Uterus (tissue), 4 donors: ENCODE measurements around the gene MS4A10. TPM values are rescaled to one million over a fixed set of nuclear protein-coding genes. Genes with fewer than 3 reads are reported as not detected.

Experiments used
- DNase-seq, 2 donors: peaks; one replicate each; pipeline ENCODE4 v3.0.0-alpha.2; 2019 to 2020
- H3K27ac ChIP-seq, 2 donors: fragments of 200-600 bp; sonication (generic); 1 replicate in 1 of 2; 2 replicates in 1 of 2; pipeline ENCODE4 v1.5.1; 2016 to 2018
- H3K27me3 ChIP-seq, 2 donors: fragments of 200-600 bp; sonication (generic); one replicate each; pipeline ENCODE4 v1.5.1; 2018 to 2019; ENCODE audit warnings: control low read depth in 1 of 2
- H3K36me3 ChIP-seq, 2 donors: fragments of 200-600 bp; sonication (generic); one replicate each; pipeline ENCODE4 v1.5.1; 2019; ENCODE audit warnings: control low read depth in 1 of 2
- H3K4me1 ChIP-seq, 2 donors: fragments of 200-600 bp; sonication (generic); one replicate each; pipeline ENCODE4 v1.5.1; 2018 to 2019; ENCODE audit warnings: control low read depth in 1 of 2
- H3K4me3 ChIP-seq, 2 donors: fragments of 200-600 bp; sonication (generic); 1 replicate in 1 of 2; 2 replicates in 1 of 2; pipeline ENCODE4 v1.5.1; 2018 to 2019; ENCODE audit warnings: mild to moderate bottlenecking in 1 of 2
- H3K9me3 ChIP-seq, 2 donors: fragments of 200-600 bp; sonication (generic); one replicate each; pipeline ENCODE4 v1.5.1; 2019; ENCODE audit warnings: control low read depth in 1 of 2
- CTCF ChIP-seq, 4 experiments: fragments of 200-600 bp in 2 of 4; fragments of 450-650 bp in 2 of 4; sonication (generic) in 2 of 4; IDR thresholded peaks; one replicate each; pipeline ENCODE4 v1.5.1; 2016 to 2019; ENCODE audit warnings: antibody characterized with exemption in 4 of 4, mild to moderate bottlenecking in 2 of 4, moderate library complexity in 1 of 4
- POLR2A ChIP-seq, 2 donors: fragments of 450-650 bp; IDR thresholded peaks; one replicate each; pipeline ENCODE4 v1.6.1; 2016; ENCODE audit warnings: antibody characterized with exemption in 2 of 2, mild to moderate bottlenecking in 1 of 2, moderate library complexity in 1 of 2
- intact Hi-C: fragments of 100-400 bp; cut with DNase I; formaldehyde crosslinking; loops from one replicate; pipeline ENCODE4 v1.15.1; 2023; ENCODE audit warnings: low total_unique reads
- total RNA-seq, 4 donors: library from RNA; depleted of rRNA in 3 of 4; stranded (reverse); fragments of >200 nt in 3 of 4; gene quantifications; one replicate each; pipeline versions ENCODE4 v1.1.0 to v1.2.4, GENCODE V29; 2014 to 2023
- donor health status: DM: yes; HTN: yes; CAD: no.

MS4A10 gene
- total RNA-seq, 4 donors from 2014 or later: not detected

GRCh38 chr11:60769811-60770210 is 15.3 kb upstream of the MS4A10 start:
- intact Hi-C loops: no loop called here
- no peak for DNase-seq

GRCh38 chr11:60771146-60771545 is 14.0 kb upstream of the MS4A10 start:
- TF ChIP-seq CTCF (IDR thresholded peaks at IDR 0.05): no peak
- no peak for TF ChIP-seq POLR2A (IDR thresholded peaks at IDR 0.05)
- Histone ChIP-seq H3K27me3 (no peaks in the 10 kb centered on the region), H3K27ac (no peak overlapping the region), H3K4me1 (no peaks in the 10 kb centered on the region), H3K36me3 (no peaks in the 10 kb centered on the region), H3K9me3 (no peaks in the 10 kb centered on the region), H3K4me3 (no peak overlapping the region)
- intact Hi-C loops: no loop called here
- no peak for DNase-seq

More at GRCh38 chr11:60769811-60770210, 15.3 kb upstream of the MS4A10 start:
- no peaks in the 10 kb centered on the region for H3K4me1 ChIP-seq
- H3K36me3 ChIP-seq: no peaks in the 10 kb centered on the region
- H3K4me3 ChIP-seq: no peak overlapping the region
- no peaks in the 10 kb centered on the region for H3K9me3 ChIP-seq
- TF ChIP-seq CTCF (IDR thresholded peaks at IDR 0.05): no peak
- no peak for TF ChIP-seq POLR2A (IDR thresholded peaks at IDR 0.05)
- H3K27ac ChIP-seq: no peak overlapping the region
- H3K27me3 ChIP-seq: no peaks in the 10 kb centered on the region

DNA sequence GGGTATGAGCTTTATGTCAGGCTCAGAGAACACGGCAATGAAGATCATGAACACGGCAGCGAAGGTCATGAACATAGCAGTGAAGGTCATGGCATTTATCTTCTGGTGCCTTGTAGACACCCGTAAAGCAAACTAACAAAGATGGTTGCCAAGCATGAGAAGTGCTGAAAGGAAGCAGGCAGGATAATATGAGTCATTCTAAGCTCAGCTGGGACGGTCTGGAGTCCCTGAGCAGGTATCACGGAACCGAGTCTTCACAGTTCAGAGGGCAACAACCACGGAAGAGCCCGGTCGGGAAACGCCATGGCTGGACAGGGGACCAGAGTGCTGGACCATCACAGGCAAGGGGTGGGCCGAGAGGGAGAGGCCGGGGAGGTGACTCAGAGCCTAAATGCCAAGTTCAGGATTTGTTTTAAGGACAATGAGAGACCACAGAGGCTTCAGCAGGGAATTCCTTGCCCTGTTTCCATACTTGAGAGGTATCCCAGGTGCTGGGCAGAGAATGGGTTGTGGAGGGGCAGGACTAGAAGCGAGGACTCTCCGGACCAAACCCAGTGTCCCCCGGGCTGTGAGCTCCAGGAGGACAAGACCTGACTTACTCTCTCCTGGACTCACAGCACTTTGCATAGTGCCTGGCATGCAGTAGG is 13.1 kb upstream of the MS4A10 start:
- no peak overlapping the region for H3K27ac ChIP-seq
- no peaks in the 10 kb centered on the region for H3K4me1 ChIP-seq
- H3K36me3 ChIP-seq: no peaks in the 10 kb centered on the region
- no peak overlapping the region for H3K4me3 ChIP-seq
- H3K27me3 ChIP-seq: no peaks in the 10 kb centered on the region
- H3K9me3 ChIP-seq: no peaks in the 10 kb centered on the region
- TF ChIP-seq CTCF (IDR thresholded peaks at IDR 0.05) (no peak), POLR2A (IDR thresholded peaks at IDR 0.05) (no peak)
- DNase-seq: no peak
- intact Hi-C loops: no loop called here

DNA sequence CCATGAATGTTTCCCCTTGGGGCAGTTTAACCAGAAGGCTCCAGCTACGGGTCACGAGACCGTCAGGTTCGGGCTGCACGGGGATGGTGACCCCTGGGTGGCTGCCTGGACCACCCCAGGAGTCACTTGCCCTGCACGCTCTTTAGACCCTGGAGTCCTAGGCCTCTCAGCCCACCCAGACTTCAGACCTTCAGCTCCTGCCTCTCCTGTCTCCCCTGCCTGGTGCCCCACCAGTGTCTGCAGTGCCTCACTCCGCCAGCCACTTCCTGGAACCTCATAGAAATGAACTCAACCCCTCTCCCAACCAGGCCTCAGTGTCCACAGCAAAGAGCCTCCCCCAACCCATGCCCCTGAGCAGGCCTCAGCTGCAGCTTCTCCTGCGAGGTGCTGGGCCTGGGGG is 12.5 kb upstream of the MS4A10 start:
- TF ChIP-seq POLR2A (IDR thresholded peaks at IDR 0.05) (no peak), CTCF (IDR thresholded peaks at IDR 0.05) (no peak)
- Histone ChIP-seq H3K36me3 (no peaks in the 10 kb centered on the region), H3K27ac (no peak overlapping the region), H3K27me3 (no peaks in the 10 kb centered on the region), H3K4me1 (no peaks in the 10 kb centered on the region), H3K9me3 (no peaks in the 10 kb centered on the region), H3K4me3 (no peak overlapping the region)
- intact Hi-C loops: no loop called here
- DNase-seq: no peak

DNA sequence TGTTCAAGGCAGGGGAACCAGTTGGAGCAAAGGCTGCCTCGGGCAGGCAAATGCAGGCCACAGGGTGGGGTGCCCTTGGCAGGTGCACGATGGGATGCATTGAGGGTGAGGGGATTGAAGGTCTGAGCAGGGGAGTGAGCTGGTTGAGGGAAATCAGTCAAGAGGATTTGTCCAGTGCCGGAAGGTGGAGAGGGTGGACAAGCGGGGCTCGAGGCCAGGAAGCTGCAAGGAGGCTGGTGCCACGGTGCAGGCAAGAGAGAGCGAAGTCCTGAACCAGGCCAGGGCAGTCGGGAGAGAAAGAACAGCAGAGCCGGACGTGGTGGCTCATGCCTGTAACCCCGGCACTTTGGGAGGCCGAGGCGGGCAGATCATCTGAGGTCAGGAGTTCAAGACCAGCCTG is 10.4 kb upstream of the MS4A10 start:
- Histone ChIP-seq H3K9me3 (no peaks in the 10 kb centered on the region), H3K4me3 (no peak overlapping the region), H3K4me1 (no peaks in the 10 kb centered on the region), H3K36me3 (no peaks in the 10 kb centered on the region), H3K27ac (no peak overlapping the region), H3K27me3 (no peaks in the 10 kb centered on the region)
- intact Hi-C loops: no loop called here
- no peak for DNase-seq
- TF ChIP-seq POLR2A (IDR thresholded peaks at IDR 0.05): no peak
- TF ChIP-seq CTCF (IDR thresholded peaks at IDR 0.05): no peak
